RCC 7860 (cell line): ENCODE measurements around the gene ZSCAN25.
"Not testable (repeated sequence)": the region's sequence is repeated elsewhere in the genome, so short reads cannot be mapped to it uniquely, and the experiment has no call there.

Experiments
- DNase-seq: peaks from one replicate; pipeline ENCODE4 v3.0.0-alpha.2; 2015; ENCODE audit warnings: low spot score
- FAIRE-seq: peaks from 2 replicates; lab custom pipeline; 2012; peaks lifted over from hg19 to GRCh38; lab: Jason Lieb, UNC

The ZSCAN25 gene

GRCh38 chr7:99615989-99616358, 772 bp upstream of the ZSCAN25 start:
- no peak for FAIRE-seq
- DNase-seq: no peak

- no peak for DNase-seq
- no peak for FAIRE-seq
These were observed 541 bp downstream of the ZSCAN25 start for GRCh38 chr7:99617192-99617781.

DNA sequence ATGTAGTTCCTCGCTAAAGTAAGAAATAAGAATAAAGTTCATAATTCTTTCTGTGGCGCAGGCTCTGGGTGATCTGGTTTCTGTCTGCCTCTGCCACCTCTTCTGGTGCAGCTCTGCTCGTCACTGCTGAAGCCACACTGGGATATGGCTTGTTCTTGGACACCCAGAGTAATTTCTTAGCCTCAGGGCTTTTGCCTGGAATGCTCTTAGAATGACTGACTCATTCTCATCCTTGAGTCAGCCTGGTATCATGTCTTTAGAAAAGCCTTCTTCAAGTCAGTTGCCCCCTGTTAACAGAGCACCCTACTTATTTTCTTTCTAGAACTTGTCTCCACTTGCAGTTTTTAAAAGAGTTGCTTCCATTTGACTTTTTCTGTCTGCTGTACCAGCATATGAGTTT, 2.0 kb downstream of the ZSCAN25 start:
- DNase-seq (peak; percentile 35), FAIRE-seq (no peak)

DNA sequence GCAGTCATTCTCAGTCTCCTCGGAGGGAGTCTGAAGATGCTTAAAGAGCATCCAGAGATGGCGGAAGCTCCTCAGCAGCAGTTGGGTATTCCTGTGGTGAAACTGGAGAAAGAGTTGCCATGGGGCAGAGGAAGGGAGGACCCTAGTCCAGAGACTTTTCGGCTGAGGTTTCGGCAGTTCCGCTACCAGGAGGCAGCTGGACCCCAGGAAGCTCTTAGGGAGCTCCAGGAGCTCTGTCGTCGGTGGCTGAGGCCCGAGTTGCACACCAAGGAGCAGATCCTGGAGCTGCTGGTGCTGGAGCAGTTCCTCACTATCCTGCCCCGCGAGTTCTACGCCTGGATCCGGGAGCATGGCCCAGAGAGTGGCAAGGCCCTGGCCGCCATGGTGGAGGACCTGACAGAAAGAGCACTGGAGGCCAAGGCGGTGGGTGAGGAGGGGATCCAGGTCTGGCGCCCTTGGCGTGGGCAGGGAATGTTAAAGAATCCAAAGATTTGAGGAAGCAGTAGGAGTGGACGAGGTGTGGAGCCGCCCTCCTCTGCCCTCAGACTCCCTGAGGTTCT, 2.9 kb downstream of the ZSCAN25 start:
- FAIRE-seq (no peak), DNase-seq (no peak)

DNA sequence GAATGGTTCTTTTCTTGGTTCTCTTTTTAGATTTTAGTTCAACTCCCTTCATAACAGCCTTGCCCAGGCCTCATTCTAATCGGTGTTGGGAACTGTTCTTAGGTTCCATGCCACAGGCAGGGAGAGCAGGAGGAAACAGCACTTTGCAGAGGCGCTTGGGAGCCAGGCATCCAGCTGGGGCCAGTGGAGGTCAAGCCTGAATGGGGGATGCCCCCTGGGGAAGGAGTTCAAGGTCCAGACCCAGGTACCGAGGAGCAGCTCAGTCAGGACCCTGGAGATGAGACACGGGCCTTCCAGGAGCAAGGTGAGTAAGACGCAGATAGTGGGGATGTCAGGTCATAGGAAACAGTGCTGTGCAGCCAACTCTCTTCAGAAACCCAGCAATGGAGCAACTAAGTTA, 4.5 kb downstream of the ZSCAN25 start:
- DNase-seq: no peak
- no peak for FAIRE-seq

DNA sequence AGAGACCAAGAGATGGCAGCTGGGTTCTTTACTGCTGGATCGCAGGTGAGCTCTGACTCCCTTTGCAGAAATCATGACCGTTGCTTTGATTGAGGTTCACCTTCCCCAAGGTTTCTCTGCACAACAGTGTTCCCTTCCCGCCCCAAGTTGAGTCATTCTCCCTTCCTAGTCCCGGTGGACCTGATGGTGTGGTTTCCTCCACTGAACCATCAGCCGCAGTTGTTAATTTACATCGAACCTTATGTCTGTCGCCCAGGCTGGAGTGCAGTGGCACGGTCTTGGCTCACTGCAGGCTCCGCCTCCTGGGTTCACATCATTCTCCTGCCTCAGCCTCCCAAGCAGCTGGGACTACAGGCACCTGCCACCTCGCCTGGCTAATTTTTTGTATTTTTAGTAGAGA, 5.8 kb downstream of the ZSCAN25 start:
- no peak for DNase-seq
- FAIRE-seq: no peak

- FAIRE-seq: no peak
These were observed 6.4 kb downstream of the ZSCAN25 start for GRCh38 chr7:99623091-99623693.

DNA sequence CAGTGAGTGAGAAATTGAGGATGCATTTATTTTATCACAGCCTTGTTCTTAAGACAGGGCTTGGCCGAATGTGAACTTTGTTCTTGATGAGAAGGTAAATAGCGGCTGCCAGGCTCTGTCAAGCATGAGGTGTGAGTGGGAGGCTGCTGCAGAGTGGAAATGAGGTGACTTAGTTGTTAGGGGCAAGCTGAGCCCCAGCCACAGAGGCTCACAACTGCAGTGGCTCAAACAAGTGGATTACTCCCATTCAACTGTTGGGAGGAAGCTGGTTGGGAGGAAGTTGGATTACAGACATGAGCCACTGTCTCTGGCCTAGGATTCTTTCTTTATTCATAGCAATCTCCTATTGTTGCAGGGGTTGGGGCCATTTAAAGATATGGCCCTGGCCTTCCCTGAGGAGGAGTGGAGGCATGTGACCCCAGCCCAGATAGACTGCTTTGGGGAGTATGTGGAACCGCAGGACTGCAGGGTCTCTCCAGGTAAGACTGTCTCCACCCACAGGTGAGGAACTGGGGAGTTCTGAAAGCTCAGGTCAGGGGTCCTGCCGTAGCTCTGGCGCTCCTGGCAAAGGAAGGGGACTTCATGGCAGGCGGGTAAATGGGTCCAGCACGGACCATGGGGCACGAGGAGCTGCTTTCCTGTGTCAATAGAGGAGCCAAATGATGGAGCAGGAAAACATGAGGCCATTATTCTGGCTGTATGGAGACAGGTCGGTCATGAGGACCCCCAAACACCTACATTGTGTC, 7.1 kb downstream of the ZSCAN25 start:
- no peak for FAIRE-seq

More at GRCh38 chr7:99623091-99623693, 6.4 kb downstream of the ZSCAN25 start:
- no peak for DNase-seq

GRCh38 chr7:99624484-99624883, 7.7 kb downstream of the ZSCAN25 start:
- DNase-seq (no peak), FAIRE-seq (no peak)

More for the DNA sequence above, 7.1 kb downstream of the ZSCAN25 start:
- DNase-seq: no peak

- no peak for DNase-seq
- no peak for FAIRE-seq
These were observed 8.6 kb downstream of the ZSCAN25 start for GRCh38 chr7:99625321-99625720.

- FAIRE-seq (no peak), DNase-seq (no peak)
These were observed 9.2 kb downstream of the ZSCAN25 start for GRCh38 chr7:99625961-99626360.

DNA sequence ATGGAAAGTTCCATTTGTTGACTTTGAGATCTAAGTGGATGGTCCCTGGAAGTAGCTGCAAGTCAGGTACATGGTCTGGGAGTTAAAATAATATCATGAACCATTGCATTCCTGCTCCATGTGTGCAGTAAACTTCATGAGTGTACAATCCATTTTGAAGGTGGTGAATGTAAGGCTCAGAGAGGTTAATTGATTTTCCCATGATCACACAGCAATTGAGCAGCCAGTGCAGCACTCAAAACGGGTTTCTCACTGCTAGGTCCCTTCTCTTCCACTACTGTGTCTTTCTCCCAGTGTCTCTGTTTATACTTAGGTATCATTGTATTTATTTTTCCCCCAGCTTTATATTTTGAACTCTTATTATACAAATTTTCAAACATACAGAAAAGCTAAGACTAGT, 9.9 kb downstream of the ZSCAN25 start:
- no peak for FAIRE-seq
- no peak for DNase-seq

DNA sequence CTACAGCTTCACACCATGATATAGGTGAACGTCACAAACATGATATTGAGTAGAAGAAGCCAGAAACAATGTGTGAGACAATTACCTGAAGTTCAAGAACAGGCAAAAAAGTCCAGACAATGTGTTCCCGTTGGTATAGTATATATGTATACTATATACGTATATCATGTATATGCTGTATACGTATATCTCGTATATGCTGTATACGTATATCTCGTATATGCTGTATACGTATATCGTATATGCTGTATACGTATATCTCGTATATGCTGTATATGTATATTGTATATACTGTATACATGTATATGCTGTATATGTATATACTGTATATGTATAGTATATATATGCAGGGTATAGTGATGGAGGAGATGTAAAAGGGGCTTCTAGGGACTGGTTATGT, 10.8 kb downstream of the ZSCAN25 start:
- no peak for DNase-seq
- no peak for FAIRE-seq

GRCh38 chr7:99628471-99629465, 12.0 kb downstream of the ZSCAN25 start:
- DNase-seq (no peak), FAIRE-seq (no peak)

DNA sequence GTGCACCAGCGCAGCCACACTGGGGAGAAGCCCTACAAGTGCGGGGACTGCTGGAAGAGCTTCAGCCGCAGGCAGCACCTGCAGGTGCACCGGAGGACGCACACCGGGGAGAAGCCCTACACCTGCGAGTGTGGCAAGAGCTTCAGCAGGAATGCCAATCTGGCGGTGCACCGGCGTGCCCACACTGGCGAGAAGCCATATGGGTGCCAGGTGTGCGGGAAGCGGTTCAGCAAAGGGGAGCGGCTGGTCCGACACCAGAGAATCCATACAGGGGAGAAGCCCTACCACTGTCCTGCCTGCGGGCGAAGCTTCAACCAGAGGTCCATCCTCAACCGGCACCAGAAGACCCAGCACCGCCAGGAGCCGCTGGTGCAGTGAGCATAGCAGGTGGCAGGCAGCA, 12.9 kb downstream of the ZSCAN25 start:
- DNase-seq (no peak), FAIRE-seq (no peak)

DNA sequence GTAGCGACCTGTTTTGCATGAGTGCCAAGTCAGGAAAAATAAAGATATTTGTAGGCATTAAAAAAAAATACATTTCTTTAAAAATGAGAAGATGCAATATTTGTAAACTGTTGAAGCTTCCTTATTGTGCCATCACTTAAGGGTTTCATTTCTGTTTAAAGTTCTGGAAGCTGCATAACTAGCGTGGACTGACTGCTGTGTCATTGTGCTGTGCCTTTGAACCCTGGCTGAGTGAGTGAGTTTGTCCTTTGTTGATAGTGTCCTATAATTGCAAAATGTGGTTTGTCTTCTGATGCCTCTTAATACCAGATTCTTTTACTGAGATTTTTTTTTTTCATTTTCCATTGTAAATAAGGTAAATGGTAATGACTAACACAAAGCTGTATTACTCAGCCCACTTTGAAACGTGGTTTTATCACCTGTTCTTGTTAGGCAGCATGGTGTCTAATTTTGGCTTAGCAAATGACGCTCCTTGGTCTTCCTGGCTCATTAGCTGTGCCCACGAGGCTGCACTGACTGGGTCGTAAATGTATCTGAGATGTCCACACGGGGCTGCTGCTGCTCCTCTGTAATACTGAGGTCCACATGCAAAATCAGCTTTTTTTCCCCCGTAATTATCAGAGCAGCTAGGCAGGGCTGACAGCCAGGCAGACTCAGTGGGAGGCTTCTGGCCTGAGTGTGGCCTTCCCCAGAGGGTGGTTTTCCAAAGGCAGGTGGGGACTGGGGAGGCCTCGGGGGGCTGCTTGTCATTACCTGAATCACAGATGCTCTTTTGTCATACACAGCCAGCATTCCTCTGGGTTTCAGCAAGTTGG, 14.8 kb downstream of the ZSCAN25 start:
- no peak for FAIRE-seq
- peak; percentile 58 for DNase-seq

DNA sequence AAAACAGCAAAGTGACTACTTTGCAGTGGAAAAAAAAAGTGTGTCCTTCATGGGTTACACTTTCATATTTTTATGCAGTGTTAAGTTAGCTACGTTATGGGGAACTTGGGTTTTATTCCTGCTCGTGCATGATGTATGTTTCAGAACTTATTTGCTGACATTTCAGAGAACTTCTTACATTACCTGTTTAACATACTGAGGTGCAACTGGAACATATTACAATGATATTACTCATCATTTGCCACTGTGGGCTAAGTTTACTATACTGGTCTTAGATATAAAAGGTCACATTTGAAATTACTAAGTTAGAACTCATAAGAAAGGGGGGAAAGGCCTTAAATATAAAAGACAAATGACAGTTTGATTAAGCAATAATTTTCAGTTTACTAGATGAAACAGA, 20.7 kb downstream of the ZSCAN25 start:
- DNase-seq, FAIRE-seq: not testable (repeated sequence)

DNA sequence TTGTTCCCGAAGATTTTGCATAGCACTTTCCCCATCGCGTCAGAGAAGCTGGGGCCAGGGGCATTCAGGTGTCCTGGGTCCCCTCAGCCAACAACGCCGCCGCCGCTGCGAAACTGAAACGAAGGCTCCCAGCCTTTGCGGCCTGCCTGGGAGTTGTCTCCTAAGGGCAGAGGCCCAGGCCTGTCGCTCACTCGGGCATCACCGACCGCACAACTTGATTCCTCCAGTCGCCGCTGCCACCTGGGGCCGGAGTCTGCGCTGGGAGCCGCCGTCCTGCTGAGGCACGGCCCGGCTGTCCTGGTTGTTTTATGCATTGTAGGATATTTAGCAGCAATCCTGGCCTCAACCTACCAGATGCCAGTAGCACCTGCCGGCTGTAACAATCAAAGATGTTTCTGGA, 22.0 kb downstream of the ZSCAN25 start:
- FAIRE-seq: no peak
- no peak for DNase-seq

DNA sequence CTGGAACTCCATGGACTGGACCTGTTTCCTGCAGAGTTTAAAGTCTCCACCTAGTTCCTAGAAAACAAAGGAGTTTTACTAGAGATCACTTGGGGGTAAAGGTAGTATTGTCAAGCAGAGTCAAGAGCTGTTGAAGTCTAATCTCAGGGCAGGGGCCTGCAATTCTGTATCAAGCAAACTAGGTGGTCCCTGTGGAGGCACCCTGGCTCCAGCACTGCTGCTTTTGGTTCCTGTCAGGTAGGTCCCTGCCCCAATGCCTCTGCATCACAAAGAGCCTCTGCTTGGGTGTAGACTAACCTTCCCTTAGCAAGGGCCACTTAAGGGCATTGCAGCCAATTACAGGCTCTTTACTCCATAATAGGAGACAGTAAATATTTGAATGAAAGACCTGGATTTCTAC, 22.5 kb downstream of the ZSCAN25 start:
- no peak for FAIRE-seq

GRCh38 chr7:99642027-99642426, 25.3 kb downstream of the ZSCAN25 start:
- FAIRE-seq (no peak), DNase-seq (peak; percentile 23)

More for the DNA sequence above, 22.5 kb downstream of the ZSCAN25 start:
- DNase-seq: no peak
